Chondrocyte (in vitro differentiated cells): ENCODE measurements around the gene KLF11. TPM values are rescaled to one million over a fixed set of nuclear protein-coding genes. Genes with fewer than 3 reads are reported as not detected.
"Not testable (repeated sequence)": the region's sequence is repeated elsewhere in the genome, so short reads cannot be mapped to it uniquely, and the experiment has no call there.

Source experiments
- DNase-seq: peaks from one replicate; pipeline ENCODE4 v3.0.0; 2021; ENCODE audit warnings: mixed read lengths, low spot score
- H3K27ac Mint-ChIP-seq: one replicate; pipeline ENCODE4 v1.8.0; 2021; ENCODE audit warnings: mild to moderate bottlenecking, moderate library complexity, mixed read lengths; ENCODE audit not compliant: unreplicated experiment
- H3K27me3 Mint-ChIP-seq: 2 replicates; pipeline ENCODE4 v1.8.0; 2021; ENCODE audit warnings: low read depth, mixed read lengths
- H3K36me3 Mint-ChIP-seq: 2 replicates; pipeline ENCODE4 v1.8.0; 2021; ENCODE audit warnings: low read depth, mixed read lengths
- H3K4me1 Mint-ChIP-seq: 2 replicates; pipeline ENCODE4 v1.8.0; 2021; ENCODE audit warnings: low read depth, mild to moderate bottlenecking, mixed read lengths
- H3K4me3 Mint-ChIP-seq: one replicate; pipeline ENCODE4 v1.8.0; 2021; ENCODE audit warnings: mild to moderate bottlenecking, moderate library complexity, mixed read lengths; ENCODE audit not compliant: unreplicated experiment
- H3K9me3 Mint-ChIP-seq: 2 replicates; pipeline ENCODE4 v1.8.0; 2021; ENCODE audit warnings: low read depth, mixed read lengths
- CTCF ChIP-seq: fragments of 200-600 bp; sonication (generic); IDR thresholded peaks from 2 replicates; pipeline ENCODE4 v1.5.0; 2021; ENCODE audit warnings: antibody characterized with exemption, mild to moderate bottlenecking, moderate library complexity
- total RNA-seq: library from RNA; stranded (reverse); gene quantifications from 3 replicates; pipeline ENCODE4 v1.2.1, GENCODE V29; 2021

Gene KLF11
- total RNA-seq, 1 donor from 2014 or later = 15.2 TPM

- Mint-ChIP-seq H3K9me3 (peaks cover 3% of the 10 kb centered on the region), H3K27me3 (peaks cover 3% of the 10 kb centered on the region), H3K36me3 (no peaks in the 10 kb centered on the region), H3K4me3 (no peak overlapping the region), H3K27ac (no peak overlapping the region), H3K4me1 (peaks cover 4% of the 10 kb centered on the region)
- TF ChIP-seq CTCF = no peak
- no peak for DNase-seq
Observed at GRCh38 chr2:10089565-10090190, 46.3 kb downstream of the KLF11 start.

DNA sequence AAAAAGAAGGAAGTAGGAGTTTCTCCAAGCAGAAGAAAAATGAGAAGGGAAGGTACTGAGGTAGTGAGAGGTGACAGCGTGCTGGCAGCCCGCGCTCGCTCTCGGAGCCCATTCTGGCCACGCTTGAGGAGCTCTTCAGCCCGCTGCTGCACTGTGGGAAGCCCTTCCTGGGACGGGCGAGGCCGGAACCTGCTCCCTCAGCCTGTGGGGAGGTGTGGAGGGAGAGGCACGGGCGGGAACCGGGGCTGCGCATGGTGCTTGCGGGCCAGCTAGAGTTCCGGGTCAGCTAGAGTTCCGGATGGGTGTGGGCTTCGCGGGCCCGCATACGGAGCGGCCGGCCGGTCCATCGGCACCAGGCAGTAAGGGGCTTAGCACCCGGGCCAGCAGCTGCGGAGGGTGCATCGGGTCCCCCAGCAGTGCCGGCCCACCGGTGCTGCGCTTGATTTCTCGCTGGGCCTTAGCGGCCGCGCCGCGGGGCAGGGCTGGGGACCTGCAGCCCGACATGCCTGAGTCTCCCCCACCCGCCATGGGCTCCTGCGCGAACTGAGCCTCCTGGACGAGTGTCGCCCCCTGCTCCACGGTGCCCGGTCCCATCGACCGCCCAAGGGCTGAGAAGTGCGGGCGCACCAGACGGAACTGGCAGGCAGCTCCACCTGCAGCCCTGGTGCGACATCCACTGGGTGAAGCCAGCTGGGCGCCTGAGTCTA, 48.0 kb downstream of the KLF11 start:
- Mint-ChIP-seq H3K27ac (no peak overlapping the region), H3K36me3 (no peaks in the 10 kb centered on the region), H3K27me3 (peaks cover 2% of the 10 kb centered on the region), H3K4me3 (no peak overlapping the region), H3K4me1 (peaks cover 4% of the 10 kb centered on the region), H3K9me3 (peaks cover 3% of the 10 kb centered on the region)
- DNase-seq = no peak
- no peak for TF ChIP-seq CTCF

DNA sequence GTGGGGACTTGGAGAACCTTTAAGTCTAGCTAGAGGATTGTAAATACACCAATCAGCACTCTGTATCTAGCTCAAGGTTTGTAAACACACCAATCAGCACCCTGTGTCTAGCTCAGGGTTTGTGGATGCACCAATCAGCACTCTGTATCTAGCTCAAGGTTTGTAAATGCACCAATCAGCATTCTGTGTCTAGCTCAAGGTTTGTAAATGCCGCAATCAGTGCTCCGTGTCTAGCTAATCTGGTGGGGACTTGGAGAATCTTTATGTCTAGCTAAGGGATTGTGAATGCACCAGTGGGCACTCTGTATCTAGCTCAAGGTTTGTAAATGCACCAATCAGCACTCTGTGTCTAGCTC, 48.5 kb downstream of the KLF11 start:
- not testable (repeated sequence) for H3K36me3 Mint-ChIP-seq, DNase-seq, H3K27ac Mint-ChIP-seq, H3K4me3 Mint-ChIP-seq, H3K4me1 Mint-ChIP-seq, H3K9me3 Mint-ChIP-seq, H3K27me3 Mint-ChIP-seq

DNA sequence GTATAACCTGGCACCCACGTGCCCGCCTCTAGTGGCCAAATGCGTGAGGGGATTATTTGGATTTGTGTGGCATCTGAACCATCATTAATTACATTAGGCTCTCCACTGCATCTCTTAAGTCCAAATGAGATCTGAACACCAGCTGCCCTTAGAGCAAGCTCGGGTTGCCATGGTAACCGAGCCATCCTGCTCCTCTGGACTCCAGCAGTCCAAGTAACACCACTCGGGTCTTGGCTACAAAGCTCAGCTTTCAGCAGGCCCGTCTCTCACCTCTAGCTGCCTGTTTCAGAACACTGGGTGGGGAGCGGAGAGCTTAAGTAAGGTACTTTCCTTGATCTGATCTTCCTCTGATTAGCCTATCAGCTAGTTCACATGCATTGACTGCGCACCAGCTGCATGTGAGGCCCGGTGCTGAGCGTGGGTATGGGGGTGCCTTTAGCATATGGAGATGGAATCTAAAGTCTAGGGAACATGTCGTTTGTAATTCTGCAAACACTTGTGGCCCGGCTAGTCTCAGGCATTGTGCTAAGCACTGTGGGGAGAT, 51.0 kb downstream of the KLF11 start:
- no peak for TF ChIP-seq CTCF
- H3K27me3 Mint-ChIP-seq = peaks cover 2% of the 10 kb centered on the region
- no peaks in the 10 kb centered on the region for H3K36me3 Mint-ChIP-seq
- peaks cover 3% of the 10 kb centered on the region for H3K9me3 Mint-ChIP-seq
- H3K27ac Mint-ChIP-seq = no peak overlapping the region
- H3K4me1 Mint-ChIP-seq = peaks cover 9% of the 10 kb centered on the region
- H3K4me3 Mint-ChIP-seq = no peak overlapping the region
- no peak for DNase-seq

DNA sequence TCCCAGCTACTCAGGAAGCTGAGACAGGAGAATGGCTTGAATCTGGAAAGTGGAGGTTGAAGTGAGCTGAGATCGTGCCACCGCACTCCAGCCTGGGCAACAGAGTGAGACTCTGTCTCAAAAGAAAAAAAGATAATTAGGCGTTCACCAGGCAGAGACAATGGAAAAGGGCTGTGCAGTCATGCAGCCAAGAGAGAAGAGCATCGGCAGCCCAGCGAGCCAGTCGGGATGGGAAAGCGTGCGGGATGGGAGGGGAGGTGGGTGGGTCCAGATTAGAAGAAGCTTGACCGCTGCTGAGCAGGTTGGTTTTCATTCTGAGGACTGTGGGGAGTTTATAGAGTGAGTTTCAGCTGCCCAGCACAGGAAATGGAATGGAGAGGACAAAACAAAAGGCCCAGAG, 51.8 kb downstream of the KLF11 start:
- no peak for TF ChIP-seq CTCF
- Mint-ChIP-seq H3K36me3 (no peaks in the 10 kb centered on the region), H3K4me1 (peaks cover 9% of the 10 kb centered on the region), H3K4me3 (no peak overlapping the region), H3K9me3 (peaks cover 3% of the 10 kb centered on the region), H3K27ac (no peak overlapping the region), H3K27me3 (peaks cover 2% of the 10 kb centered on the region)
- no peak for DNase-seq
